WTC11 (cell line): ENCODE results near the gene PAWR. TPM values are rescaled to one million over a fixed set of nuclear protein-coding genes. Genes with fewer than 3 reads are reported as not detected.

ENCODE experiments used
- ATAC-seq: fragments of 200-7000 bp; cut with Tn5 transposase; 2 replicates; pipeline ENCODE4 v1.10.0; 2021; ENCODE audit warnings: mild to moderate bottlenecking, moderate library complexity
- CTCF ChIA-PET: fragments of 300-600 bp; sonication (Branson Sonifier 250); formaldehyde crosslinking; loops from one replicate; lab custom pipeline; 2021; ENCODE audit warnings: antibody characterized with exemption; lab: Charles Lee
- POLR2A ChIA-PET: fragments of 350-600 bp; sonication (Branson Sonifier 250); formaldehyde crosslinking; loops from one replicate; lab custom pipeline; 2021; ENCODE audit warnings: antibody characterized with exemption; lab: Charles Lee
- DNase-seq: peaks from one replicate; pipeline ENCODE4 v3.0.0; 2021; ENCODE audit warnings: low spot score
- H3K27ac Mint-ChIP-seq: 2 replicates; pipeline ENCODE4 v1.8.0; 2021; ENCODE audit warnings: mixed read lengths
- H3K27me3 Mint-ChIP-seq: 2 replicates; pipeline ENCODE4 v1.8.0; 2021; ENCODE audit warnings: low read depth, mild to moderate bottlenecking, moderate library complexity, mixed read lengths
- H3K36me3 Mint-ChIP-seq: 2 replicates; pipeline ENCODE4 v1.8.0; 2021; ENCODE audit warnings: mixed read lengths
- H3K4me1 Mint-ChIP-seq: 2 replicates; pipeline ENCODE4 v1.8.0; 2022; ENCODE audit warnings: mixed read lengths
- H3K4me3 Mint-ChIP-seq: 2 replicates; pipeline ENCODE4 v1.8.0; 2021; ENCODE audit warnings: mild to moderate bottlenecking, moderate library complexity, mixed read lengths
- H3K9me3 Mint-ChIP-seq: 2 replicates; pipeline ENCODE4 v1.8.0; 2021; ENCODE audit warnings: mixed read lengths
- ARID4B ChIP-seq: sonication (generic); formaldehyde crosslinking; IDR thresholded peaks from 2 replicates; pipeline ENCODE4 v1.8.0; 2023; ENCODE audit warnings: missing genetic modification reagents, mild to moderate bottlenecking, borderline replicate concordance
- E2F1 ChIP-seq: sonication (generic); formaldehyde crosslinking; IDR thresholded peaks from 2 replicates; pipeline ENCODE4 v1.8.0; 2022; ENCODE audit warnings: mild to moderate bottlenecking, missing genetic modification reagents
- GTF2I ChIP-seq: fragments of 250-450 bp; sonication (Bioruptor Pico); conservative IDR thresholded peaks from 2 replicates; pipeline ENCODE4 v1.4.0; 2021; ENCODE audit warnings: mild to moderate bottlenecking
- HMGA2 ChIP-seq: fragments of 250-450 bp; sonication (Bioruptor Pico); IDR thresholded peaks from 2 replicates; pipeline ENCODE4 v1.4.0; 2021; ENCODE audit warnings: mild to moderate bottlenecking, moderate library complexity
- IRF1 ChIP-seq: sonication (generic); formaldehyde crosslinking; IDR thresholded peaks from 2 replicates; pipeline ENCODE4 v1.8.0; 2023; ENCODE audit warnings: missing genetic modification reagents
- JUN ChIP-seq: sonication (generic); formaldehyde crosslinking; IDR thresholded peaks from 2 replicates; pipeline ENCODE4 v1.8.0; 2023; ENCODE audit warnings: mild to moderate bottlenecking, missing genetic modification reagents
- MAX ChIP-seq: sonication (generic); formaldehyde crosslinking; IDR thresholded peaks from 2 replicates; pipeline ENCODE4 v1.8.0; 2022; ENCODE audit warnings: mild to moderate bottlenecking, missing genetic modification reagents
- MLX ChIP-seq: sonication (generic); formaldehyde crosslinking; IDR thresholded peaks from 2 replicates; pipeline ENCODE4 v1.8.1; 2023; ENCODE audit warnings: mild to moderate bottlenecking, missing genetic modification reagents, moderate library complexity
- MXD4 ChIP-seq: fragments of 250-450 bp; sonication (Bioruptor Pico); IDR thresholded peaks from 2 replicates; pipeline ENCODE4 v1.8.0; 2021; ENCODE audit warnings: mild to moderate bottlenecking, moderate library complexity, borderline replicate concordance
- NFATC4 ChIP-seq: fragments of 250-450 bp; sonication (Bioruptor Pico); IDR thresholded peaks from 2 replicates; pipeline ENCODE4 v1.9.0; 2021; ENCODE audit warnings: mild to moderate bottlenecking
- PRDM15 ChIP-seq: sonication (generic); formaldehyde crosslinking; IDR thresholded peaks from 2 replicates; pipeline ENCODE4 v1.8.0; 2022; ENCODE audit warnings: missing genetic modification reagents
- TP53 ChIP-seq: sonication (generic); formaldehyde crosslinking; IDR thresholded peaks from 2 replicates; pipeline ENCODE4 v1.8.1; 2023; ENCODE audit warnings: mild to moderate bottlenecking, missing genetic modification reagents
- ZBTB21 ChIP-seq: sonication (generic); formaldehyde crosslinking; IDR thresholded peaks from 2 replicates; pipeline ENCODE4 v1.8.1; 2023; ENCODE audit warnings: mild to moderate bottlenecking, missing genetic modification reagents, borderline replicate concordance
- ZBTB43 ChIP-seq: sonication (generic); formaldehyde crosslinking; IDR thresholded peaks from 2 replicates; pipeline ENCODE4 v1.8.1; 2023; ENCODE audit warnings: mild to moderate bottlenecking, missing genetic modification reagents
- ZNF232 ChIP-seq: sonication (generic); formaldehyde crosslinking; IDR thresholded peaks from 2 replicates; pipeline ENCODE4 v1.8.0; 2022; ENCODE audit warnings: mild to moderate bottlenecking, missing genetic modification reagents
- ZNF263 ChIP-seq: sonication (generic); formaldehyde crosslinking; IDR thresholded peaks from 2 replicates; pipeline ENCODE4 v1.8.1; 2022; ENCODE audit warnings: low read depth, mild to moderate bottlenecking, moderate library complexity, missing genetic modification reagents
- ZNF317 ChIP-seq: sonication (generic); formaldehyde crosslinking; IDR thresholded peaks from 2 replicates; pipeline ENCODE4 v1.8.1; 2023; ENCODE audit warnings: low read depth, mild to moderate bottlenecking, moderate library complexity, missing genetic modification reagents, borderline replicate concordance
- ZNF671 ChIP-seq: fragments of 250-450 bp; sonication (Bioruptor Pico); IDR thresholded peaks from 2 replicates; pipeline ENCODE4 v1.8.0; 2021; ENCODE audit warnings: mild to moderate bottlenecking
- total RNA-seq: library from RNA; stranded (reverse); gene quantifications from 3 replicates; pipeline ENCODE4 v1.2.3, GENCODE V29; 2021

PAWR gene
- total RNA-seq, 1 experiment from 2014 or later: 397 TPM

GRCh38 chr12:79635676-79636075 is 55.1 kb downstream of the PAWR start:
- no peaks in the 10 kb centered on the region for H3K9me3 Mint-ChIP-seq
- H3K4me1 Mint-ChIP-seq: peaks cover 61% of the 10 kb centered on the region
- TF ChIP-seq ZNF317 (CRISPR knock-in tag): no peak
- no peak for TF ChIP-seq HMGA2 (CRISPR knock-in tag)
- TF ChIP-seq NFATC4 (CRISPR knock-in tag): no peak
- no peak for TF ChIP-seq PRDM15 (CRISPR knock-in tag)
- no peak for TF ChIP-seq ZNF671 (CRISPR knock-in tag)
- TF ChIP-seq MXD4 (CRISPR knock-in tag): no peak
- H3K4me3 Mint-ChIP-seq: 0 out of 2 replicates have a peak overlapping the region, but pooled peaks have one; percentile 7
- ChIA-PET CTCF (no interaction called here), POLR2A (interaction anchor here (0.6 kb wide), 1 partner anchor 204 kb away, joined by 3 read pairs; no protein-coding TSS in a partner anchor)
- ATAC-seq (no peak), DNase-seq (no peak)
- no peaks in the 10 kb centered on the region for H3K27me3 Mint-ChIP-seq
- no peaks in the 10 kb centered on the region for H3K36me3 Mint-ChIP-seq
- peak overlapping the region; percentile 31 for H3K27ac Mint-ChIP-seq

GRCh38 chr12:79634957-79635471 is 55.8 kb downstream of the PAWR start:
- no peak for DNase-seq
- POLR2A ChIA-PET: no interaction called here
- peak; percentile 87 for ATAC-seq
- Mint-ChIP-seq H3K4me3 (no peak overlapping the region), H3K27me3 (no peaks in the 10 kb centered on the region)
- TF ChIP-seq TP53 (CRISPR knock-in tag) (no peak), MLX (CRISPR knock-in tag) (no peak), HMGA2 (CRISPR knock-in tag) (no peak), JUN (CRISPR knock-in tag) (no peak), E2F1 (no peak), ZBTB21 (CRISPR knock-in tag) (no peak), MAX (CRISPR knock-in tag) (no peak), ZNF263 (CRISPR knock-in tag) (no peak), IRF1 (CRISPR knock-in tag) (no peak), GTF2I (CRISPR knock-in tag) (no peak)
- TF ChIP-seq, all 79 proteins: peak for 0
- H3K9me3 Mint-ChIP-seq: no peaks in the 10 kb centered on the region
- peaks cover 61% of the 10 kb centered on the region for H3K4me1 Mint-ChIP-seq
- H3K36me3 Mint-ChIP-seq: no peaks in the 10 kb centered on the region
- CTCF ChIA-PET: no interaction called here
- peak overlapping the region; percentile 67 for H3K27ac Mint-ChIP-seq

- no peak for DNase-seq
- ChIA-PET POLR2A (no interaction called here), CTCF (no interaction called here)
- peaks cover 31% of the 10 kb centered on the region for H3K4me1 Mint-ChIP-seq
- no peak overlapping the region for H3K4me3 Mint-ChIP-seq
- H3K27me3 Mint-ChIP-seq: no peaks in the 10 kb centered on the region
- peak overlapping the region; percentile 80 for H3K27ac Mint-ChIP-seq
- H3K36me3 Mint-ChIP-seq: peaks cover 18% of the 10 kb centered on the region
- no peak for ATAC-seq
- peaks cover 6% of the 10 kb centered on the region for H3K9me3 Mint-ChIP-seq
- TF ChIP-seq ZNF232 (no peak), NFATC4 (CRISPR knock-in tag) (no peak), ZBTB43 (no peak), ARID4B (CRISPR knock-in tag) (no peak)
Measured at GRCh38 chr12:79629561-79629960, 61.2 kb downstream of the PAWR start.
